GM20431 (cell line): ENCODE results near the gene FOXN3.

ENCODE experiments used
- in situ Hi-C: fragments of 300-500 bp; cut with MseI, MboI; formaldehyde crosslinking; loops from one replicate; pipeline ENCODE4 v1.15.0; 2020; ENCODE audit warnings: low sequenced_read_pairs; ENCODE audit not compliant: unreplicated experiment

Gene FOXN3

GRCh38 chr14:89349171-89350008, 67.6 kb downstream of the FOXN3 start:
- in situ Hi-C loops = no loop called here

- in situ Hi-C loops = no loop called here
Measured at GRCh38 chr14:89348722-89349121, 68.3 kb downstream of the FOXN3 start.

DNA sequence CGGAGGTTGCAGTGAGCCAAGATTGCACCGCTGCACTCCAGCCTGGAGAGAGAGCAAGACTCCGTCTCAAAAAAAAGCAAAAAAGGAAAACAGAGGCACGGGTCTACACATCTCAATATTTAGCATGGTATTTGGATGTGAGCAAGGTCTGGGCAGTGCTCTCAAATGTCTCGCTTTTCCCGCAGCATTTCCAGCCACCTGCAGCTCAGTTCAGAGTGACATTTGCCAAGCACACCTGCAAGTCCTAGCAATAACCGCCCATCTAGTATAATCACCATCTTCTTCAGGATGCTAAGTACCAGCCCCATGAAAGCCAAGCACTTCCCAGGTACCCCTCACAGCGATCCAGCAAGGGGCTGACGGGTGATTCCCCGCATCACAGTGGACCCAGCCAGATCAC, 69.1 kb downstream of the FOXN3 start:
- in situ Hi-C loops = no loop called here

GRCh38 chr14:89344920-89345254, 72.1 kb downstream of the FOXN3 start:
- in situ Hi-C loops = no loop called here

GRCh38 chr14:89343356-89343755, 73.7 kb downstream of the FOXN3 start:
- in situ Hi-C loops = no loop called here

DNA sequence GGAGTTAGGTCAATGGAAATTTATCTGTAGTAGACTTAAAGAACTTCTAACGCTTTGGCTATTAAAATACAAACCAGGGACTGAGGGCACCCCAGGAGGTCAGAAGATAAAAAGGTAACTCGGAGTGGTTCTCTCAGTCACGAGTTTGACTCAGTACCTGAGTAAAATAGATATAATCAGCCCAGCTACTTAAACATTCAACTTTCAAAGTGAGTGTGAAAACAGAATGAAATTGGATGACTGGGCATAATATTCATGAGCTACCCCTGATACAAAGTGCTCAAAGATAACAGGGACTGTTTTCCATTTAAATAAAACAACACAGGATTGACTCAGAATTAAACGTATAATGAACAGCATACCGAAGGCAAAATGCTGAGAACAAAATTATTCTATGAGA, 75.0 kb downstream of the FOXN3 start:
- in situ Hi-C loops = no loop called here

- in situ Hi-C loops = no loop called here
Measured at GRCh38 chr14:89340200-89341181, 76.5 kb downstream of the FOXN3 start.

- in situ Hi-C loops = no loop called here
Measured at GRCh38 chr14:89339579-89339978, 77.5 kb downstream of the FOXN3 start.

GRCh38 chr14:89339158-89339557, 77.9 kb downstream of the FOXN3 start:
- in situ Hi-C loops = no loop called here

GRCh38 chr14:89336338-89336737, 80.7 kb downstream of the FOXN3 start:
- in situ Hi-C loops = no loop called here

DNA sequence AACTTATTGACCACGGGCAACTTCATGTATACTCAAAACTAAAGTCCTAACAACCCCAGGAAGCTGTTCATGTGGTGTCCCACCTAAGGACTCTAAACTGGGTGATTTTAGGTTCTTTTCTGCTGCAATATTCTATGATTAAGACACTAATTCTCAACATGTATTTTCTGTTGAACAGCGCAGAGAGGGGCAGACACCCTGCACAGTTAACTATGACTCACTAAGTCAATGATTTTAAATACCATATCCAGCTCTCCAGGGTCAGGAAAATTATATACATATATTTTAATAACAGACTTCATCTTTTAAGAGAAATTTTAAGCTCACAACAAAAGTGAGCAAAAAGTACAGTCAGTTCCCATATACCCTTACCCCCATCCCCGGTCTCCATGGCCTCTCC, 85.0 kb downstream of the FOXN3 start:
- in situ Hi-C loops = no loop called here

DNA sequence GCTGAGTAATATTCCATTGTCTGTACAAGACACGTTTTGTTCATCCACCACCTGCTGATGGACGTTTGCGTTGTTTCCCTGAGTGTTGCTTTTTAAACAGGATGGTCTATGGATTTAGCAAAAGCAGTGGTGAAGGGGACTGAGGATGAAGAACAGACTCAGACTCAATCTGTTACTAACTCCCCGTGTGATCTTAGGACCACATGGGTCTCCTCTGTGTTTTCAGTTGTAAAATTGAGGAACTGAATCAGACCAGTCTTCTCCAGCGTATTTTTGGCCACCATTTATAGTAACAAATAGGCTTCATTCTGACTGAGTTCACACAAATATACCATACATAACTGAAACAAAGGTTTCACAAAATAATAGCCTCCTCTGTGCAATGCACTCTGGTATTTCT, 85.6 kb downstream of the FOXN3 start:
- in situ Hi-C loops = no loop called here

DNA sequence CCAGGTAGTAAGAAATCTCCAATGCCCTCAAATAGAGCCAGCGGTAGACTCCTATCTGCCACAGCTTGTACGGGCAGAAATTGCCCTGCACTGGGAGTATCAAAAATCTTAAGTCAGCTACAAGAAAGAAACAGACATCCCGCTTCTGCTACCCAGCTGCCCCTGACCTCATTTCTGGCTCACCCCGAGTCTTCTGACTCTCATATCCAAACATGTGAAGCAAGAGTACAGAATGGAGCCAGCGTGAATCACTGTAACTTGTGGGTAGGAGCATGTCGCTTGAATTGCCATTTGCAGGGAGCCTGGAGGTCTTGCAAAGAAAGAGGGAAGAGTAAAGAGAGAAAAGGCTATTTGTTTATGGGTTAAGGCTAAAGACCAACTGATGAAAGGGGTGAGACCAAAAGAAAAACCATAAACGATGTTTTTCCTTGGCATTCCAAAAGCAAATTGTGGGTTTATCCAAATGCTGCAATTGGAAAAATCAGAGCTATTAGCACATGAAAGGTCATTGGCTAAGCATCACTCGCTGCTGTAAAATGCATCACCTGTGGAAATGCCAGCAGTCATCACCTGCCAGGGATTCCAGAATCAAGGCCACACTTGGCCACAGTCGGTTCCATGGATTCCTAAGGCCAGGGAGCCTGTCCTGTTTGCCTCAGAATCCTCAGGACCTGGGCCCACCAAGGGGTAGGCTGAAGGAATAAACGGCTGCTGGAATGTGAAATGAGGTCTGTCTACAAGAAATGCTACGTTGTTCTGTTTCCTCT, 86.6 kb downstream of the FOXN3 start:
- in situ Hi-C loops = no loop called here

DNA sequence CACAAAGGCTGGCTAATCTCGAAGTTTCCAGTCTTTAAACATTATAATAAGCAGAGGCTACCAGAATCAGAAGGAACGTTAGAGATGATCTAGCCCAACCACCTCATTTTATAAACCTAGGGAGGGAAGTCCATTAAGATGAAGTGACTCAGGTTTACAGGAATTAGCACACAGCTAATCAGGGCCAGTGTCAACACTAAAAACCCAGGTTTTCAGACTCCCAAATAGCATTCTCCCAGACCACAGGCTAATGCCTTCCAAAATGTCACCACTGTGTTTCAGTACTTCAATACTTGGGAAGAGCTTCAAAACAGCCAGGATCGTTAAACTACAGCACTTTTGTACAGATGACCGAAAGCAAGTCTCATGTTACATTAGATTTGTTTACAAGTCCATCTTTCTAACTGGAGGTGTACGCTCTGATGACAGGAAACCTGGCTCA, 89.2 kb downstream of the FOXN3 start:
- in situ Hi-C loops = no loop called here

DNA sequence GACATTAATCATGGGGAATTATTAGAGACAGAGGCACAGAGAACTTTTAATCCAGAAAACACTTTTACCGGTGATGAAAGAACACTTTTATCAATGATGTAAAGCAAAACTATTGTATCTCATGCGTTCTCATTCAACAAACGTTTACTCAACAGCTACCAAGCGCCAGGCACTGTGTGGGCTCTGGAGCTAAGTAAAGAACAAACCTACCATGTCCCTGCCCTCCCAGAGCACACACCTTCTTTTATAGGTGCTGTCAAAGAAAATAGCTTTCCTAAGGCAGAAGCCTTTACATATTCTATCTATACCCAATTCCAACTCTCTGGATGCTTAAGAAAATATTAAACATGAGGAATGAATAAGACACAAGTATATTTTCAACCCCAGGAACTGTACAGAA, 91.1 kb downstream of the FOXN3 start:
- in situ Hi-C loops = no loop called here

DNA sequence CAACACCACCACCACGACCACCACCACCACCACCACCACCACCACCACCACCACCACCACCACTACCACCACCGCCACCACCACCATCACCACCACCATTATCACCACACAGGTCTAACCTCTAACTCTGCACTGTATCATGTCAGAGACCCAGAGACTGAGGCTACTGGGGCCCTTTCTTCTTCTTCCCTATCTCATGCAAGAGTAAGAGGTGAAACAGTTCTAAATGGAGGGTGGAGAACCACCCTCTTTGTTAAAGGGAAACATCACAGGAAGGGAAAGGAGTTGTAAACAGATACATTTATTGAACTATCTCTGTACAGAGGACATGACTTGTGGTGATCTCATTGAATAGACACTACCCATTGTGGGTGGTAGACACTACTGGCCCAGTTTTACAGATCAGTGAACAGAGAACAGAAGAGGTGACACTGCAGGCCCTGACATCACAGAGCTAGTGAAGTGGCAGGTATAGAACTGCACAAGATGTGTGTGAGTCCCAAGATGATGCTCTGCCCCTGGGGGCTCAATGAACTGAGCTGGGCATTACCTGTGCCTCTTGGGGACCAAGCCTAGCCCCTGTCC, 91.6 kb downstream of the FOXN3 start:
- in situ Hi-C loops = no loop called here

DNA sequence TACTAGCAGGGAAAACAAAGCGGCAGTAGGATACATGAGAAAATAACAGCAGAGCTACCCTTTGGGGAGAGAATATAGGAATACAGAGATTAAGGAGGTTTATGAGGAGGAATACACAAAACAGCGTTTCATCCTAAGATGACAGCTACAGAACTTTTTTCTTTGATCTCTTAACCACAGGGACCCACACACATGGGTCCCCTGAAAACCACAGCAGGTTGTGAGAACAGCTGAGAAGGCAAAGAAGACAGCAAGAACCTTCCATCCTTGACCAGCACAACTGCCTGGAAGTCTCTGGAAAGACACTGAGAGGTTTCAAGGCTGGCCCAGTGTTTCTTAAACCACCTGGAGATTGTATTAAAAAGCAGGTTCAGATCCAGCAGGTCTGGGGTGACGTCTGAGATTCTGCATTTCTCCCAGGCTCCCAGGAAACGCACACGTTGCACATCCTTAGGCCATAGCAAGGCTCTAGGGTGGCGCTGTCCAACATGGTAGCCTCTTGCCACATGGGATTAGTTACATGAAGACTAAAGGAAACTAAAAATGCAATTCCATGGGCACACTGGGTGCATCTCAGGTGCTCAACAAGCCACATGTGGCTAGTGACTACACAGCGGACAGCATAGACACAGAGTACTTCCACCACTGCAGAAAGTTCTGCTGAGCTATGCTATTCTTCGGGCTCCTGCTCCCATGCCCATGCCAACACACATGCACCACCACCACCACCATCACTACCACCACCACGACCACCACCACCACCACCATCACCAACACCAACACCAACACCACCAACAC, 92.3 kb downstream of the FOXN3 start:
- in situ Hi-C loops = no loop called here

DNA sequence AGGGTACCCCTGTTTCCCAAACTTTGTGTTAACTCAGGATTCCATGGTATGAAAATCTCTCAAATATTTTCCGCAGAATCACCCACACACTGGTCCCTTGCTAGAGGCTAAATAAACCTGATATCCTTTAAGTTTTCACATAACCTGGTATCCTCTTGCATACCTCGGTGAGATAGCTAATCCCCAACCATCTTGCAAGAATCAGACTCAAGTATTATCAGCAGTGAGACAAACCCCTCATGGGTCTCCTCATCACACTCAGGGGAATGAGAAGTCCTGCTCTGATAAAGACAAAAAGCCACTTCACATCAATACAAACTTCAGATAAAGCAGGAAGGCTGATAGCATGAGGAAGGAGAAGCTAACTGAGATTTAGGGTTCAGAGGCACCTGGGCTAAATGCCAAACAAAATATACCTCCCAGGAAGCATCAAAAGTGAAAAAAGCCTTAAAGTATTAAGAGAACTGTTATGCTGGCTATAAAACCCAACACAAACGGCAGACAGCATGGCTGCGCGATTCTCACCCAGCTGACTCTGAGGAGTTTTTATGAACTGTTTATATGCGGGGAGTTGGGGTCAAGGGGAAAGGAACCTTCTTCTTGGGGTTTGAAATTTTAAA, 96.5 kb downstream of the FOXN3 start:
- in situ Hi-C loops = no loop called here

DNA sequence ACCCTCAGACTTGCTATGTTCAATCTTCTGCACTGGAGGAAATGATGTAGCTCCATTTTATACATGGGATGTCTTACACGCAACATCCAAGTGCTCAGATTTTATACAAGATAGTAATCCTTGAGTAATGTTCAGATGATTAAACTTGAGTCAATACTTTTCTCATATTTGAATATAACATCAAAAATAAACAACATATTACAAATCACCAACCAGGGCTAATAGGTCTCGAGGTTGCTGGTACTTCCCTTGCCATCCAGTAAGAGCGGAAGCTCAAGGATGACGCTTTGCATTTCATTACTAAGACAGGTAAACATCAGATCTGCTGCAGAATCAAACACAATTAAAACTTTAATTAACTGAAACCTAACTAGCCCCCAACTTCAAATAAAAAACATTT, 97.3 kb downstream of the FOXN3 start:
- in situ Hi-C loops = no loop called here
